ENCODE measurements around the gene TMEM181.
"Not testable (repeated sequence)": the region's sequence is repeated elsewhere in the genome, so short reads cannot be mapped to it uniquely, and the experiment has no call there.

TMEM181 gene

GRCh38 chr6:158605266-158605878 lies 45.5 kb downstream of the TMEM181 start:
- Histone ChIP-seq H3K9ac (ENCODE audit: low read length) (no peak overlapping the region), H3K9me3 (ENCODE audit: low read length) (no peaks in the 10 kb centered on the region), H3K27me3 (ENCODE audit: control insufficient read depth in 1 of 2, insufficient read depth in 2 of 2, low read length in 2 of 2) (no peaks in the 10 kb centered on the region), H3K36me3 (ENCODE audit: insufficient read depth, low read length) (peaks cover 25% of the 10 kb centered on the region), H3K27ac (ENCODE audit: low read depth, low read length) (no peak overlapping the region), H3K4me3 (ENCODE audit: low read depth in 1 of 2, low read length in 2 of 2) (no peak overlapping the region), H3K4me1 (ENCODE audit: insufficient read depth, low read length) (no peaks in the 10 kb centered on the region)

- H3K27me3 ChIP-seq (ENCODE audit: control insufficient read depth in 1 of 2, insufficient read depth in 2 of 2, low read length in 2 of 2); H3K4me3 ChIP-seq (ENCODE audit: low read depth in 1 of 2, low read length in 2 of 2); H3K27ac ChIP-seq (ENCODE audit: low read depth, low read length); H3K4me1 ChIP-seq (ENCODE audit: insufficient read depth, low read length); H3K9ac ChIP-seq (ENCODE audit: low read length); H3K9me3 ChIP-seq (ENCODE audit: low read length): not testable (repeated sequence)
- H3K36me3 ChIP-seq (ENCODE audit: insufficient read depth, low read length): peaks cover 27% of the 10 kb centered on the region
Measured at GRCh38 chr6:158606011-158606410, 46.1 kb downstream of the TMEM181 start.

- Histone ChIP-seq H3K27ac (ENCODE audit: low read depth, low read length) (no peak overlapping the region), H3K36me3 (ENCODE audit: insufficient read depth, low read length) (peaks cover 32% of the 10 kb centered on the region), H3K9ac (ENCODE audit: low read length) (no peak overlapping the region), H3K9me3 (ENCODE audit: low read length) (no peaks in the 10 kb centered on the region), H3K4me1 (ENCODE audit: insufficient read depth, low read length) (no peaks in the 10 kb centered on the region), H3K4me3 (ENCODE audit: low read depth in 1 of 2, low read length in 2 of 2) (no peak overlapping the region), H3K27me3 (ENCODE audit: control insufficient read depth in 1 of 2, insufficient read depth in 2 of 2, low read length in 2 of 2) (no peaks in the 10 kb centered on the region)
Measured at GRCh38 chr6:158606935-158607334, 47.0 kb downstream of the TMEM181 start.

GRCh38 chr6:158607411-158608170 lies 47.7 kb downstream of the TMEM181 start:
- no peaks in the 10 kb centered on the region for H3K9me3 ChIP-seq (ENCODE audit: low read length)
- H3K27ac ChIP-seq (ENCODE audit: low read depth, low read length): no peak overlapping the region
- no peak overlapping the region for H3K9ac ChIP-seq (ENCODE audit: low read length)
- no peaks in the 10 kb centered on the region for H3K27me3 ChIP-seq (ENCODE audit: control insufficient read depth in 1 of 2, insufficient read depth in 2 of 2, low read length in 2 of 2)
- no peaks in the 10 kb centered on the region for H3K4me1 ChIP-seq (ENCODE audit: insufficient read depth, low read length)
- no peak overlapping the region for H3K4me3 ChIP-seq (ENCODE audit: low read depth in 1 of 2, low read length in 2 of 2)
- peaks cover 32% of the 10 kb centered on the region for H3K36me3 ChIP-seq (ENCODE audit: insufficient read depth, low read length)

GRCh38 chr6:158608221-158608620 lies 48.3 kb downstream of the TMEM181 start:
- H3K4me3 ChIP-seq (ENCODE audit: low read depth in 1 of 2, low read length in 2 of 2): no peak overlapping the region
- no peaks in the 10 kb centered on the region for H3K27me3 ChIP-seq (ENCODE audit: control insufficient read depth in 1 of 2, insufficient read depth in 2 of 2, low read length in 2 of 2)
- H3K9ac ChIP-seq (ENCODE audit: low read length): no peak overlapping the region
- H3K27ac ChIP-seq (ENCODE audit: low read depth, low read length): no peak overlapping the region
- H3K9me3 ChIP-seq (ENCODE audit: low read length): no peaks in the 10 kb centered on the region
- H3K4me1 ChIP-seq (ENCODE audit: insufficient read depth, low read length): no peaks in the 10 kb centered on the region
- peaks cover 32% of the 10 kb centered on the region for H3K36me3 ChIP-seq (ENCODE audit: insufficient read depth, low read length)

GRCh38 chr6:158609455-158610155 lies 49.7 kb downstream of the TMEM181 start:
- H3K9me3 ChIP-seq (ENCODE audit: low read length): no peaks in the 10 kb centered on the region
- H3K4me3 ChIP-seq (ENCODE audit: low read depth in 1 of 2, low read length in 2 of 2): no peak overlapping the region
- no peaks in the 10 kb centered on the region for H3K27me3 ChIP-seq (ENCODE audit: control insufficient read depth in 1 of 2, insufficient read depth in 2 of 2, low read length in 2 of 2)
- no peak overlapping the region for H3K27ac ChIP-seq (ENCODE audit: low read depth, low read length)
- no peaks in the 10 kb centered on the region for H3K4me1 ChIP-seq (ENCODE audit: insufficient read depth, low read length)
- peaks cover 32% of the 10 kb centered on the region for H3K36me3 ChIP-seq (ENCODE audit: insufficient read depth, low read length)
- no peak overlapping the region for H3K9ac ChIP-seq (ENCODE audit: low read length)

- no peaks in the 10 kb centered on the region for H3K27me3 ChIP-seq (ENCODE audit: control insufficient read depth in 1 of 2, insufficient read depth in 2 of 2, low read length in 2 of 2)
- no peak overlapping the region for H3K27ac ChIP-seq (ENCODE audit: low read depth, low read length)
- H3K36me3 ChIP-seq (ENCODE audit: insufficient read depth, low read length): peaks cover 32% of the 10 kb centered on the region
- H3K4me3 ChIP-seq (ENCODE audit: low read depth in 1 of 2, low read length in 2 of 2): no peak overlapping the region
- H3K9ac ChIP-seq (ENCODE audit: low read length): no peak overlapping the region
- no peaks in the 10 kb centered on the region for H3K9me3 ChIP-seq (ENCODE audit: low read length)
- no peaks in the 10 kb centered on the region for H3K4me1 ChIP-seq (ENCODE audit: insufficient read depth, low read length)
Measured at GRCh38 chr6:158610319-158610968, 50.6 kb downstream of the TMEM181 start.

- Histone ChIP-seq H3K27ac (ENCODE audit: low read depth, low read length) (no peak overlapping the region), H3K9ac (ENCODE audit: low read length) (no peak overlapping the region), H3K4me3 (ENCODE audit: low read depth in 1 of 2, low read length in 2 of 2) (no peak overlapping the region), H3K36me3 (ENCODE audit: insufficient read depth, low read length) (peaks cover 32% of the 10 kb centered on the region), H3K9me3 (ENCODE audit: low read length) (no peaks in the 10 kb centered on the region), H3K4me1 (ENCODE audit: insufficient read depth, low read length) (no peaks in the 10 kb centered on the region), H3K27me3 (ENCODE audit: control insufficient read depth in 1 of 2, insufficient read depth in 2 of 2, low read length in 2 of 2) (no peaks in the 10 kb centered on the region)
Measured at GRCh38 chr6:158611039-158611438, 51.1 kb downstream of the TMEM181 start.

GRCh38 chr6:158611541-158612370 lies 51.9 kb downstream of the TMEM181 start:
- Histone ChIP-seq H3K9me3 (ENCODE audit: low read length) (no peaks in the 10 kb centered on the region), H3K9ac (ENCODE audit: low read length) (no peak overlapping the region), H3K27ac (ENCODE audit: low read depth, low read length) (no peak overlapping the region), H3K27me3 (ENCODE audit: control insufficient read depth in 1 of 2, insufficient read depth in 2 of 2, low read length in 2 of 2) (no peaks in the 10 kb centered on the region), H3K4me3 (ENCODE audit: low read depth in 1 of 2, low read length in 2 of 2) (no peak overlapping the region), H3K4me1 (ENCODE audit: insufficient read depth, low read length) (no peaks in the 10 kb centered on the region), H3K36me3 (ENCODE audit: insufficient read depth, low read length) (peaks cover 32% of the 10 kb centered on the region)

- not testable (repeated sequence) for H3K9ac ChIP-seq (ENCODE audit: low read length); H3K9me3 ChIP-seq (ENCODE audit: low read length); H3K27ac ChIP-seq (ENCODE audit: low read depth, low read length); H3K27me3 ChIP-seq (ENCODE audit: control insufficient read depth in 1 of 2, insufficient read depth in 2 of 2, low read length in 2 of 2); H3K4me1 ChIP-seq (ENCODE audit: insufficient read depth, low read length); H3K4me3 ChIP-seq (ENCODE audit: low read depth in 1 of 2, low read length in 2 of 2)
- peaks cover 15% of the 10 kb centered on the region for H3K36me3 ChIP-seq (ENCODE audit: insufficient read depth, low read length)
Measured at GRCh38 chr6:158614606-158615005, 54.7 kb downstream of the TMEM181 start.

- H3K9ac ChIP-seq (ENCODE audit: low read length); H3K4me3 ChIP-seq (ENCODE audit: low read depth in 1 of 2, low read length in 2 of 2); H3K4me1 ChIP-seq (ENCODE audit: insufficient read depth, low read length); H3K9me3 ChIP-seq (ENCODE audit: low read length); H3K27ac ChIP-seq (ENCODE audit: low read depth, low read length); H3K27me3 ChIP-seq (ENCODE audit: control insufficient read depth in 1 of 2, insufficient read depth in 2 of 2, low read length in 2 of 2): not testable (repeated sequence)
- H3K36me3 ChIP-seq (ENCODE audit: insufficient read depth, low read length): peaks cover 16% of the 10 kb centered on the region
Measured at GRCh38 chr6:158618289-158618688, 58.4 kb downstream of the TMEM181 start.
